Measurements from ENCODE around the gene HOXD3.

HOXD3 gene

GRCh38 chr2:176186024-176186423, 28.9 kb downstream of the HOXD3 start:
- DNase-seq, result no peak

GRCh38 chr2:176187200-176187898, 30.2 kb downstream of the HOXD3 start:
- no peak for DNase-seq

- no peak for DNase-seq
These were observed 31.0 kb downstream of the HOXD3 start, which contains the start of gene HOXD1 for GRCh38 chr2:176187899-176188773. TSS of gene HOXD1 (plus strand) at chr2:176188668. CDS start at chr2:176188802, 134 bp downstream.

- DNase-seq, result no peak
These were observed 31.9 kb downstream of the HOXD3 start for GRCh38 chr2:176188774-176189680.

GRCh38 chr2:176189681-176190641, 32.9 kb downstream of the HOXD3 start:
- DNase-seq, result no peak

- DNase-seq, result no peak
These were observed 35.2 kb downstream of the HOXD3 start for GRCh38 chr2:176192351-176192750.

- no peak for DNase-seq
These were observed 35.9 kb downstream of the HOXD3 start for GRCh38 chr2:176193048-176193447.

GRCh38 chr2:176199902-176200301, 42.8 kb downstream of the HOXD3 start:
- DNase-seq, result no peak

GRCh38 chr2:176200971-176201370, 43.9 kb downstream of the HOXD3 start:
- DNase-seq, result no peak

- no peak for DNase-seq
These were observed 45.4 kb downstream of the HOXD3 start for GRCh38 chr2:176202491-176202890.

GRCh38 chr2:176205126-176205525, 48.0 kb downstream of the HOXD3 start:
- no peak for DNase-seq

GRCh38 chr2:176206136-176206535, 49.0 kb downstream of the HOXD3 start:
- DNase-seq, result no peak

GRCh38 chr2:176206682-176207081, 49.6 kb downstream of the HOXD3 start:
- no peak for DNase-seq

GRCh38 chr2:176211110-176211509, 54.0 kb downstream of the HOXD3 start:
- DNase-seq, result no peak

- DNase-seq, result no peak
These were observed 55.2 kb downstream of the HOXD3 start for GRCh38 chr2:176212276-176212675.

- DNase-seq, result no peak
These were observed 56.3 kb downstream of the HOXD3 start for GRCh38 chr2:176213406-176213805.

Data from stimulated activated CD4-positive, alpha-beta T cell treated with anti-CD3 and anti-CD28 coated beads, Interleukin-4, amount 100 ng/mL, for 24 hours (primary cell).